HUES48 (cell line): ENCODE data around the gene AGBL2.
"Not testable (repeated sequence)": the region's sequence is repeated elsewhere in the genome, so short reads cannot be mapped to it uniquely, and the experiment has no call there.

ENCODE experiments used
- H3K27ac ChIP-seq: one replicate; pipeline ENCODE4 v1.7.0; 2013; ENCODE audit warnings: low read depth, low read length, inconsistent platforms
- H3K27me3 ChIP-seq: 2 replicates; pipeline ENCODE4 v1.6.1; 2013; ENCODE audit warnings: mild to moderate bottlenecking, low read length; ENCODE audit not compliant: control insufficient read depth, insufficient read depth
- H3K36me3 ChIP-seq: 2 replicates; pipeline ENCODE4 v1.6.1; 2013; ENCODE audit warnings: low read length; ENCODE audit not compliant: control insufficient read depth, insufficient read depth
- H3K4me1 ChIP-seq: 2 replicates; pipeline ENCODE4 v1.6.1; 2013; ENCODE audit warnings: mild to moderate bottlenecking, low read length; ENCODE audit not compliant: control insufficient read depth, insufficient read depth
- H3K4me3 ChIP-seq: 2 replicates; pipeline ENCODE4 v1.5.1; 2013; ENCODE audit warnings: mild to moderate bottlenecking, low read depth, low read length
- H3K9ac ChIP-seq: 2 replicates; pipeline ENCODE4 v1.6.1; 2013; ENCODE audit warnings: mild to moderate bottlenecking, low read depth, low read length, moderate library complexity
- H3K9me3 ChIP-seq: 2 replicates; pipeline ENCODE4 v1.6.1; 2013; ENCODE audit warnings: low read length; ENCODE audit not compliant: control insufficient read depth, insufficient read depth

AGBL2 gene

GRCh38 chr11:47725442-47726117, 10.4 kb upstream of the AGBL2 start:
- H3K9ac ChIP-seq, result no peak overlapping the region
- no peak overlapping the region for H3K27ac ChIP-seq
- H3K9me3 ChIP-seq, result no peaks in the 10 kb centered on the region
- H3K4me3 ChIP-seq, result no peak overlapping the region
- H3K4me1 ChIP-seq, result no peaks in the 10 kb centered on the region
- H3K27me3 ChIP-seq, result no peaks in the 10 kb centered on the region
- peaks cover 98% of the 10 kb centered on the region for H3K36me3 ChIP-seq

GRCh38 chr11:47724041-47724729, 9.0 kb upstream of the AGBL2 start:
- Histone ChIP-seq H3K9me3 (no peaks in the 10 kb centered on the region), H3K27ac (no peak overlapping the region), H3K9ac (no peak overlapping the region), H3K36me3 (peaks cover 98% of the 10 kb centered on the region), H3K4me3 (no peak overlapping the region), H3K27me3 (no peaks in the 10 kb centered on the region), H3K4me1 (no peaks in the 10 kb centered on the region)

DNA sequence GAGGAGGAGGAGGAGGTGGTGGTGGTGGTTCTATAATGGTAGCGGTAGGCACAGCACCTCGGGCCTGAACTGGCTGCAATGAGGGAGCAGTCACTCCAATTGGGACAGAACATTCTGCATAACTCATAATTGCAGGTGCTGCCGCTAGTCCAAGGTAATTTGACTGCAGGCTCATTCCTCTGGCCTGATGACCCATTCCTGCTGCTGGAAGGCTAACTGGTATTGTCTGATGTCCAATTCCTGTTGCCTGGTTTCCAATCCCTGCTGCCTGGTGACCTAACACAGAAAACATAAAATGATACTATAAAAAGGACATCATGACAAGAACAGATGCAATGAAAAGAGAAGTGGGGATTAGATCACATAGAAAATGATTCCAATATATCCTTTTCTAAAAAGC, 7.9 kb upstream of the AGBL2 start:
- Histone ChIP-seq H3K4me3 (no peak overlapping the region), H3K27me3 (no peaks in the 10 kb centered on the region), H3K9me3 (no peaks in the 10 kb centered on the region), H3K27ac (no peak overlapping the region), H3K9ac (no peak overlapping the region), H3K4me1 (no peaks in the 10 kb centered on the region), H3K36me3 (peaks cover 99% of the 10 kb centered on the region)

DNA sequence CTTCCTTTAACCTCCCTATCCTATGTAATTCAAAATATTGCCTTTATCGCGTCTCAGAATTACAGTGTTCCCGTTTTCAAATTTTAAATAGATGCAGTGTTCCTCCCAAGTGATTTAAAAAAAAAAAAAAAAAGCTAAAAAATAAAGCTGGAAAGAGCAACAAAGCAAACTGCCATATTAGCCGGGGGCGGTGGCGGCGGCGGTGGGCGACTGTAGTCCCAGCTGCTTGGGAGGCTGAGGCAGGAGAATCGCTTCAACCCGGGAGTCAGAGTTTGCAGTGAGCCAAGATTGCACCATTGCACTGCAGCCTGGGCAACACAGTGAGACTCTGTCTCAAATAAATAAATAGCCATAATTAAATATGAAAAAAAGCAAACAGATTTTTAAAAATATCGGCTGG, 5.5 kb upstream of the AGBL2 start:
- Histone ChIP-seq H3K27ac (no peak overlapping the region), H3K9ac (no peak overlapping the region), H3K9me3 (no peaks in the 10 kb centered on the region), H3K36me3 (peaks cover 95% of the 10 kb centered on the region), H3K4me3 (no peak overlapping the region), H3K4me1 (no peaks in the 10 kb centered on the region), H3K27me3 (no peaks in the 10 kb centered on the region)

DNA sequence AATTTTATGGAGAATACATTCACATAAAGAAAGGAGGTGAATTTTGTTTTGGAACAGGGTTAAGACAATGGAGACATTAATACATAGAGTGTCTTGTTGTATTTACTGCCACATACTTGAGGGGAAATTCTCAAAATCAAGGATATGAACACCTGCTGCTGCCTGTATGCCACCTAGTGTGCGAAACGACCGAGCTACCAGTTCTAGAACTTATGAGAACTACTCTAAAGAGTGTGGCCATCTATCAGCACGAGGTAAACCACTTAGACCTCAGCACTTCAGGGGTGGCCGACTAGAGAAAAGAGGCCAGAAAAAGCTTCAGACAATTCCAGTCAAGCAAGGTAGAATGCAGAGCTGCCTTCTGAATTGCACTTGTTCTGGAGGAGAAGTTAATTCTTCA, 1.5 kb upstream of the AGBL2 start:
- H3K27ac ChIP-seq, result no peak overlapping the region
- no peaks in the 10 kb centered on the region for H3K9me3 ChIP-seq
- H3K27me3 ChIP-seq, result no peaks in the 10 kb centered on the region
- no peak overlapping the region for H3K4me3 ChIP-seq
- H3K4me1 ChIP-seq, result peaks cover 10% of the 10 kb centered on the region
- H3K36me3 ChIP-seq, result peaks cover 56% of the 10 kb centered on the region
- no peak overlapping the region for H3K9ac ChIP-seq

- peaks cover 15% of the 10 kb centered on the region for H3K4me1 ChIP-seq
- H3K9me3 ChIP-seq, result no peaks in the 10 kb centered on the region
- H3K27ac ChIP-seq, result no peak overlapping the region
- H3K27me3 ChIP-seq, result no peaks in the 10 kb centered on the region
- peak overlapping the region; percentile 75 for H3K4me3 ChIP-seq
- H3K36me3 ChIP-seq, result peaks cover 36% of the 10 kb centered on the region
- peak overlapping the region; percentile 62 for H3K9ac ChIP-seq
Measured at GRCh38 chr11:47714554-47715081, 551 bp downstream of the AGBL2 start.

- no peaks in the 10 kb centered on the region for H3K27me3 ChIP-seq
- no peak overlapping the region for H3K9ac ChIP-seq
- no peak overlapping the region for H3K4me3 ChIP-seq
- peaks cover 9% of the 10 kb centered on the region for H3K36me3 ChIP-seq
- H3K9me3 ChIP-seq, result no peaks in the 10 kb centered on the region
- peaks cover 15% of the 10 kb centered on the region for H3K4me1 ChIP-seq
- no peak overlapping the region for H3K27ac ChIP-seq
Measured at GRCh38 chr11:47711816-47712215, 3.4 kb downstream of the AGBL2 start.

GRCh38 chr11:47711225-47711624, 3.9 kb downstream of the AGBL2 start:
- no peaks in the 10 kb centered on the region for H3K27me3 ChIP-seq
- no peak overlapping the region for H3K9ac ChIP-seq
- no peaks in the 10 kb centered on the region for H3K9me3 ChIP-seq
- H3K4me3 ChIP-seq, result no peak overlapping the region
- peaks cover 3% of the 10 kb centered on the region for H3K36me3 ChIP-seq
- peaks cover 15% of the 10 kb centered on the region for H3K4me1 ChIP-seq
- no peak overlapping the region for H3K27ac ChIP-seq

DNA sequence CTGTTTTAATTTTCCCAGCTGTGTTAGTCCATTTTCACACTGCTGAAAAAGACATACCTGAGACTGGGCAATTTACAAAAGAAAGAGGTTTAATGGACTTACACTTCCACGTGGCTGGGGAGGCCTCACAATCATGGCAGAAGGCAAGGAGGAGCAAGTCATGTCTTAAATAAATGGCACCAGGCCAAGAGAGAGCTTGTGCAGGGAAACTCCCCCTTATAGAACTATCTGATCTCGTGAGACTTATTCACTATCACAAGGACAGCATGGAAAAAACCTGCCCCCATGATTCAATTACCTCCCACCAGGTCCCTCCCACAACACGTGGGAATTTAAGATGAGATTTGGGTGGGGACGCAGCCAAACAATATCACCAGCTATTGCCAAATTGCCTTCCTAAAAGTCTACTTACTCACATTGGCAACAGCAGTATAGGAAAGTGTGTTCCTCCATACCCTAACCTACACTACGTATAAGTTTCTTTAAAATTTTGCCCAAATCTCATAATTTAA, 7.8 kb downstream of the AGBL2 start:
- not testable (repeated sequence) for H3K36me3 ChIP-seq, H3K4me3 ChIP-seq, H3K4me1 ChIP-seq, H3K27ac ChIP-seq, H3K27me3 ChIP-seq, H3K9me3 ChIP-seq, H3K9ac ChIP-seq

- H3K9me3 ChIP-seq, result no peaks in the 10 kb centered on the region
- H3K27me3 ChIP-seq, result no peaks in the 10 kb centered on the region
- H3K9ac ChIP-seq, result no peak overlapping the region
- no peak overlapping the region for H3K4me3 ChIP-seq
- no peaks in the 10 kb centered on the region for H3K4me1 ChIP-seq
- no peaks in the 10 kb centered on the region for H3K36me3 ChIP-seq
- H3K27ac ChIP-seq, result no peak overlapping the region
Measured at GRCh38 chr11:47705721-47706120, 9.4 kb downstream of the AGBL2 start.

DNA sequence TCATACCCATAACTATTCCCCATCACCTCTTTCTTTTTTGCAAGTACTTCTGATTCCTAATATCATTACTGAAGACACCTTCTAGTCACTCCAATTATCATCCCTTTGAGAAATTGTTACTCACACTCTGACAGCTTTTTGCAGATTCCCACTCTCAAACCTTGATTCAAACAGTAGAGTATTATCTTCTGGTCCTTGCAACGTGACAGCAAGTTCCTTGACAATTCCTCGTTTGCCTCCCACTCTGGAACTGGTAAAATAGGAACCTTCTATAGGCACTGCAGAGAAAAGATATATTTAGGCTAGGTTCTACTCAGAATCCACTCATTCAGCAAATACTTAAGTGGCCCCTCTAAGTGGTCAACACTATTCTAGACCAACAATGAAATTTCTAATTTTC, 23.2 kb downstream of the AGBL2 start:
- Histone ChIP-seq H3K4me3 (no peak overlapping the region), H3K27me3 (no peaks in the 10 kb centered on the region), H3K9ac (no peak overlapping the region), H3K36me3 (no peaks in the 10 kb centered on the region), H3K27ac (no peak overlapping the region), H3K9me3 (no peaks in the 10 kb centered on the region), H3K4me1 (no peaks in the 10 kb centered on the region)
